C1 segment of cervical spinal cord (tissue), 14 donors: ENCODE data around the gene STAM2.
"Not testable (repeated sequence)": the region's sequence is repeated elsewhere in the genome, so short reads cannot be mapped to it uniquely, and the experiment has no call there.

Experiments used
- DNase-seq, 14 donors: peaks; one replicate each; lab custom pipeline; 2025; lab: John Stamatoyannopoulos, UW

The STAM2 gene

GRCh38 chr2:152172201-152172785 is 3.3 kb downstream of the STAM2 start:
- DNase-seq: not testable (repeated sequence)

GRCh38 chr2:152171718-152172117 is 3.8 kb downstream of the STAM2 start:
- no peak for DNase-seq

GRCh38 chr2:152169158-152169557 is 6.4 kb downstream of the STAM2 start:
- not testable (repeated sequence) for DNase-seq

- not testable (repeated sequence) for DNase-seq
Observed at GRCh38 chr2:152167470-152167869, 8.1 kb downstream of the STAM2 start.

- DNase-seq: no peak
Observed at GRCh38 chr2:152167065-152167464, 8.5 kb downstream of the STAM2 start.

- no peak for DNase-seq
Observed at GRCh38 chr2:152166633-152167032, 8.9 kb downstream of the STAM2 start.

GRCh38 chr2:152165780-152166179 is 9.8 kb downstream of the STAM2 start:
- DNase-seq: no peak

GRCh38 chr2:152165306-152165705 is 10.3 kb downstream of the STAM2 start:
- DNase-seq: no peak

- not testable (repeated sequence) for DNase-seq
Observed at GRCh38 chr2:152163669-152164068, 11.9 kb downstream of the STAM2 start.

GRCh38 chr2:152162141-152162540 is 13.4 kb downstream of the STAM2 start:
- DNase-seq: no peak

- DNase-seq: no peak
Observed at GRCh38 chr2:152161598-152161997, 14.0 kb downstream of the STAM2 start.

- not testable (repeated sequence) for DNase-seq
Observed at GRCh38 chr2:152160378-152160777, 15.2 kb downstream of the STAM2 start.

- no peak for DNase-seq
Observed at GRCh38 chr2:152157253-152157652, 18.3 kb downstream of the STAM2 start.

- DNase-seq: no peak
Observed at GRCh38 chr2:152155209-152155608, 20.4 kb downstream of the STAM2 start.

- no peak for DNase-seq
Observed at GRCh38 chr2:152154462-152154861, 21.1 kb downstream of the STAM2 start.

GRCh38 chr2:152134488-152135280 is 40.9 kb downstream of the STAM2 start:
- DNase-seq: no peak

GRCh38 chr2:152132306-152132705 is 43.3 kb downstream of the STAM2 start:
- no peak for DNase-seq

- no peak for DNase-seq
Observed at GRCh38 chr2:152127628-152128027, 47.9 kb downstream of the STAM2 start.

GRCh38 chr2:152126664-152127063 is 48.9 kb downstream of the STAM2 start:
- no peak for DNase-seq

GRCh38 chr2:152122161-152122560 is 53.4 kb downstream of the STAM2 start:
- DNase-seq: no peak

GRCh38 chr2:152120430-152120829 is 55.1 kb downstream of the STAM2 start:
- no peak for DNase-seq

- DNase-seq: no peak
Observed at GRCh38 chr2:152115952-152116351, 59.6 kb downstream of the STAM2 start.

- DNase-seq: no peak
Observed at GRCh38 chr2:152114366-152114765, 61.2 kb downstream of the STAM2 start.
